ENCODE results near the gene PTPRU.

DNA sequence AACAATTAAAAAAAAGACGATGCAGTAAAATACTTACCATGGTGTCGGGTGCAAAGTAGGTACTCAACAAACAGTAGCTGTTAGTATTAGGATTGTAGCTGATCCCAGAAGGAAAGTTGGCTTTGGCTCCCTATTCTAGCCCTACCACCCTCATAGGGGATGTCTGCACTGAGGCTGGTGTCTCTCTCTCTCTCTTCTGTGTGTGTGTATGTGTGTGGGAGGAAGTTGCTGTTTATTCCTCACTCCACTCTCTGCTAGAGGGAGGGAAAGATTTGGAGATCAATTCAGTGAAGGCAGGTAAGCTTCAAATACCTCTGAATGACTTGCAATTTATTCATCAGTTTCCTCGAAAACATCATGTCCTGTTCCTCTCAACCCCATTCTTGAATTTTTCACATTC lies 124.4 kb downstream of the PTPRU start:
- TF ChIP-seq RNF2 (IDR thresholded peaks at IDR 0.05; ENCODE audit: borderline replicate concordance, low read depth, low read length, missing control alignments, poor library complexity, severe bottlenecking) (no peak), POLR2AphosphoS5 (IDR thresholded peaks at IDR 0.05; ENCODE audit: low read depth, low read length) (no peak), CEBPB (IDR thresholded peaks at IDR 0.05; ENCODE audit: low read depth, low read length) (no peak), TBP (IDR thresholded peaks at IDR 0.05; ENCODE audit: low read depth, low read length) (no peak), POLR2A (IDR thresholded peaks at IDR 0.05; ENCODE audit: control extremely low read depth in 1 of 2, low read depth in 2 of 2, low read length in 2 of 2) (no peak), EZH2 (IDR thresholded peaks at IDR 0.05; ENCODE audit: low read depth, low read length, severe bottlenecking) (no peak), RAD21 (IDR thresholded peaks at IDR 0.05 in 1 of 2, conservative IDR thresholded peaks at IDR 0.05 in 1 of 2; ENCODE audit: low read depth in 2 of 2, low read length in 2 of 2) (no peak), HDAC6 (IDR thresholded peaks at IDR 0.05; ENCODE audit: low read depth, low read length) (no peak), RXRA (IDR thresholded peaks at IDR 0.05; ENCODE audit: insufficient read depth, low read depth, low read length) (no peak)
- TF ChIP-seq, protein P1, sequence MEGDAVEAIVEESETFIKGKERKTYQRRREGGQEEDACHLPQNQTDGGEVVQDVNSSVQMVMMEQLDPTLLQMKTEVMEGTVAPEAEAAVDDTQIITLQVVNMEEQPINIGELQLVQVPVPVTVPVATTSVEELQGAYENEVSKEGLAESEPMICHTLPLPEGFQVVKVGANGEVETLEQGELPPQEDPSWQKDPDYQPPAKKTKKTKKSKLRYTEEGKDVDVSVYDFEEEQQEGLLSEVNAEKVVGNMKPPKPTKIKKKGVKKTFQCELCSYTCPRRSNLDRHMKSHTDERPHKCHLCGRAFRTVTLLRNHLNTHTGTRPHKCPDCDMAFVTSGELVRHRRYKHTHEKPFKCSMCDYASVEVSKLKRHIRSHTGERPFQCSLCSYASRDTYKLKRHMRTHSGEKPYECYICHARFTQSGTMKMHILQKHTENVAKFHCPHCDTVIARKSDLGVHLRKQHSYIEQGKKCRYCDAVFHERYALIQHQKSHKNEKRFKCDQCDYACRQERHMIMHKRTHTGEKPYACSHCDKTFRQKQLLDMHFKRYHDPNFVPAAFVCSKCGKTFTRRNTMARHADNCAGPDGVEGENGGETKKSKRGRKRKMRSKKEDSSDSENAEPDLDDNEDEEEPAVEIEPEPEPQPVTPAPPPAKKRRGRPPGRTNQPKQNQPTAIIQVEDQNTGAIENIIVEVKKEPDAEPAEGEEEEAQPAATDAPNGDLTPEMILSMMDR (IDR thresholded peaks at IDR 0.05; ENCODE audit: control extremely low read depth in 1 of 3, insufficient read depth in 1 of 3, low read depth in 1 of 3, low read length in 3 of 3): no peak

Data from H1 (cell line).